PC-3 (cell line): ENCODE data around the gene LYPD5.

Experiments used
- EZH2 ChIP-seq: fragments of 300-600 bp; sonication (generic); IDR thresholded peaks from one replicate; pipeline ENCODE4 v1.6.1; 2017; ENCODE audit warnings: antibody characterized with exemption, mild to moderate bottlenecking, low read length; ENCODE audit not compliant: unreplicated experiment
- EZH2phosphoT487 ChIP-seq: fragments of 300-600 bp; sonication (generic); IDR thresholded peaks from 2 replicates; pipeline ENCODE4 v1.6.1; 2018; ENCODE audit warnings: mild to moderate bottlenecking, antibody characterized with exemption, low read length, borderline replicate concordance
- TF ChIP-seq, protein P1 (sequence below): fragments of 300-600 bp; sonication (generic); conservative IDR thresholded peaks from 2 replicates; pipeline ENCODE4 v1.5.1; 2017; ENCODE audit warnings: antibody characterized with exemption, low read depth, mild to moderate bottlenecking, low read length

DNA sequence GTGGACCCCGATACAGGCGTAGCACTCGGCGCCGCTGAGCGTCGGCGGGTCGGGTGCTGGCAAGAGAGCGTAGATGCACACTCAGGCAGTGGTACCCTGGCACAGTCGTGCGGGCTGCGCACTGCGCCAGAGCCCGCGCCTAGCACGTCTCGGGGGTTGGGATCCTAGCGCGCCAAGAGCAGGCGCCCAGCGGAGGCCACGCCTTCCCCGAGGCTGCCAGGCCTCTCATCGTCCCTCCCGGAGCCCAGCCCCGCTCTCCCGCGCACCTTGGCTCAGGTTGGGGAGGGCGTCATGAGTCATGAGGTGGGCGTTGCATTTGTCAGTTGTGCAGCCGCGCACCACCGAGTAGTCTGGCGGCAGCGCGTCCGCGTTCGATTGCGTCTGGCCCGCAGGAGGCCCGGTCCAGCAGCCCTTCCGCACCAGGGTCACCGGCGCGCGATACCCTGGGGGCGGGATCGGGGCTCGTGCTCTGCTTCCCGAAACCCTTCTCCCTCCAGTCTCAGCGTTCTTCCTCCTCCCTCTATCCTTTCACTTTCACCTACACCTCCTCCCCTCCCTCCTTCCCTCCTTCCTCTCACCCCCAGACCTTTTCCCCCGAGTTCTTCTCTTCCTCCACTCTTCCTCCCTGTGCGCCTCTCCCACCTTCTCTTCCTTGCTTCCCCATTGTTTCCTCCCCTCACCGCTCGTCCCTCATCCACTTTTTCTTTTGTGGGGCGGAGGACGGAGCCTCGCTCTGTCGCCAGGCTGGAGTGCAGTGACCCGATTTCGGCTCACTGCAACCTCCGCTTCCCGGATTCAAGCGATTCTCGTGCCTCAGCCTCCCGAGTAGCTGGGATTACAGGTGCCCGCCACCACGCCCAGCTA, 3.5 kb downstream of the LYPD5 start:
- TF ChIP-seq, protein P1, sequence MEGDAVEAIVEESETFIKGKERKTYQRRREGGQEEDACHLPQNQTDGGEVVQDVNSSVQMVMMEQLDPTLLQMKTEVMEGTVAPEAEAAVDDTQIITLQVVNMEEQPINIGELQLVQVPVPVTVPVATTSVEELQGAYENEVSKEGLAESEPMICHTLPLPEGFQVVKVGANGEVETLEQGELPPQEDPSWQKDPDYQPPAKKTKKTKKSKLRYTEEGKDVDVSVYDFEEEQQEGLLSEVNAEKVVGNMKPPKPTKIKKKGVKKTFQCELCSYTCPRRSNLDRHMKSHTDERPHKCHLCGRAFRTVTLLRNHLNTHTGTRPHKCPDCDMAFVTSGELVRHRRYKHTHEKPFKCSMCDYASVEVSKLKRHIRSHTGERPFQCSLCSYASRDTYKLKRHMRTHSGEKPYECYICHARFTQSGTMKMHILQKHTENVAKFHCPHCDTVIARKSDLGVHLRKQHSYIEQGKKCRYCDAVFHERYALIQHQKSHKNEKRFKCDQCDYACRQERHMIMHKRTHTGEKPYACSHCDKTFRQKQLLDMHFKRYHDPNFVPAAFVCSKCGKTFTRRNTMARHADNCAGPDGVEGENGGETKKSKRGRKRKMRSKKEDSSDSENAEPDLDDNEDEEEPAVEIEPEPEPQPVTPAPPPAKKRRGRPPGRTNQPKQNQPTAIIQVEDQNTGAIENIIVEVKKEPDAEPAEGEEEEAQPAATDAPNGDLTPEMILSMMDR, result no peak
- no peak for TF ChIP-seq EZH2
- no peak for TF ChIP-seq EZH2phosphoT487
